IPS-11a (cell line): ENCODE measurements around the gene LPP.

ENCODE experiments used
- H3K4me3 ChIP-seq: one replicate; pipeline ENCODE4 v1.5.1; 2013; ENCODE audit warnings: low read depth, low read length, control low read depth

The LPP gene

GRCh38 chr3:188573956-188574355 is 420.0 kb downstream of the LPP start:
- H3K4me3 ChIP-seq: no peak overlapping the region

- no peak overlapping the region for H3K4me3 ChIP-seq
Observed at GRCh38 chr3:188574885-188575284, 420.9 kb downstream of the LPP start.

GRCh38 chr3:188575501-188575900 is 421.5 kb downstream of the LPP start:
- H3K4me3 ChIP-seq: no peak overlapping the region

- H3K4me3 ChIP-seq: no peak overlapping the region
Observed at GRCh38 chr3:188577539-188577938, 423.6 kb downstream of the LPP start.

GRCh38 chr3:188578576-188579363 is 424.8 kb downstream of the LPP start:
- H3K4me3 ChIP-seq: no peak overlapping the region

GRCh38 chr3:188580223-188580622 is 426.3 kb downstream of the LPP start:
- H3K4me3 ChIP-seq: no peak overlapping the region

- H3K4me3 ChIP-seq: no peak overlapping the region
Observed at GRCh38 chr3:188580659-188581058, 426.7 kb downstream of the LPP start.

GRCh38 chr3:188581365-188581764 is 427.4 kb downstream of the LPP start:
- no peak overlapping the region for H3K4me3 ChIP-seq

GRCh38 chr3:188581792-188582191 is 427.8 kb downstream of the LPP start:
- no peak overlapping the region for H3K4me3 ChIP-seq

GRCh38 chr3:188583341-188584161 is 429.6 kb downstream of the LPP start:
- no peak overlapping the region for H3K4me3 ChIP-seq

- no peak overlapping the region for H3K4me3 ChIP-seq
Observed at GRCh38 chr3:188584162-188584529, 430.2 kb downstream of the LPP start.

GRCh38 chr3:188584958-188585689 is 431.2 kb downstream of the LPP start:
- H3K4me3 ChIP-seq: no peak overlapping the region

GRCh38 chr3:188589071-188589470 is 435.1 kb downstream of the LPP start:
- H3K4me3 ChIP-seq: no peak overlapping the region

GRCh38 chr3:188589771-188590170 is 435.8 kb downstream of the LPP start:
- H3K4me3 ChIP-seq: no peak overlapping the region

GRCh38 chr3:188590557-188590956 is 436.6 kb downstream of the LPP start:
- H3K4me3 ChIP-seq: no peak overlapping the region

GRCh38 chr3:188594139-188594538 is 440.2 kb downstream of the LPP start:
- no peak overlapping the region for H3K4me3 ChIP-seq

- H3K4me3 ChIP-seq: no peak overlapping the region
Observed at GRCh38 chr3:188595890-188596376, 442.0 kb downstream of the LPP start.

GRCh38 chr3:188598894-188599293 is 444.9 kb downstream of the LPP start:
- no peak overlapping the region for H3K4me3 ChIP-seq

- no peak overlapping the region for H3K4me3 ChIP-seq
Observed at GRCh38 chr3:188602111-188602510, 448.2 kb downstream of the LPP start.

- H3K4me3 ChIP-seq: no peak overlapping the region
Observed at GRCh38 chr3:188602620-188603019, 448.7 kb downstream of the LPP start.

GRCh38 chr3:188604651-188605050 is 450.7 kb downstream of the LPP start:
- H3K4me3 ChIP-seq: no peak overlapping the region
